Neuron (in vitro differentiated cells): ENCODE measurements around the gene ASB1.

Experiments
- H2AFZ ChIP-seq: one replicate; pipeline ENCODE4 v1.6.1; 2013; ENCODE audit warnings: low read depth, mild to moderate bottlenecking, inconsistent platforms, low read length, moderate library complexity
- H3K27me3 ChIP-seq: one replicate; pipeline ENCODE4 v1.6.1; 2013; ENCODE audit warnings: low read length; ENCODE audit not compliant: insufficient read depth
- H3K36me3 ChIP-seq: one replicate; pipeline ENCODE4 v1.6.1; 2013; ENCODE audit warnings: low read length; ENCODE audit not compliant: insufficient read depth
- H3K4me1 ChIP-seq: one replicate; pipeline ENCODE4 v1.6.1; 2013; ENCODE audit warnings: low read length; ENCODE audit not compliant: insufficient read depth
- H3K4me3 ChIP-seq: 2 replicates; pipeline ENCODE4 v1.5.1; 2013; ENCODE audit warnings: mild to moderate bottlenecking, low read length, moderate library complexity
- H3K9me3 ChIP-seq: one replicate; pipeline ENCODE4 v1.6.1; 2013; ENCODE audit warnings: low read length

ASB1 gene

GRCh38 chr2:238408615-238409340 is 17.9 kb upstream of the ASB1 start:
- Histone ChIP-seq H3K9me3 (no peaks in the 10 kb centered on the region), H2AFZ (no peak overlapping the region), H3K27me3 (no peaks in the 10 kb centered on the region), H3K4me1 (no peaks in the 10 kb centered on the region), H3K4me3 (no peak overlapping the region), H3K36me3 (no peaks in the 10 kb centered on the region)

GRCh38 chr2:238409341-238410199 is 17.2 kb upstream of the ASB1 start:
- no peaks in the 10 kb centered on the region for H3K4me1 ChIP-seq
- H2AFZ ChIP-seq, result no peak overlapping the region
- no peaks in the 10 kb centered on the region for H3K27me3 ChIP-seq
- no peak overlapping the region for H3K4me3 ChIP-seq
- no peaks in the 10 kb centered on the region for H3K9me3 ChIP-seq
- no peaks in the 10 kb centered on the region for H3K36me3 ChIP-seq

- H3K4me3 ChIP-seq, result no peak overlapping the region
- no peak overlapping the region for H2AFZ ChIP-seq
- no peaks in the 10 kb centered on the region for H3K4me1 ChIP-seq
- H3K36me3 ChIP-seq, result no peaks in the 10 kb centered on the region
- peaks cover 12% of the 10 kb centered on the region for H3K9me3 ChIP-seq
- H3K27me3 ChIP-seq, result no peaks in the 10 kb centered on the region
These were observed 14.5 kb upstream of the ASB1 start for GRCh38 chr2:238412067-238412767.

GRCh38 chr2:238413368-238413767 is 13.4 kb upstream of the ASB1 start:
- Histone ChIP-seq H3K4me1 (no peaks in the 10 kb centered on the region), H3K36me3 (no peaks in the 10 kb centered on the region), H3K4me3 (no peak overlapping the region), H2AFZ (no peak overlapping the region), H3K27me3 (no peaks in the 10 kb centered on the region), H3K9me3 (peaks cover 12% of the 10 kb centered on the region)

GRCh38 chr2:238415036-238415764 is 11.5 kb upstream of the ASB1 start:
- Histone ChIP-seq H3K27me3 (no peaks in the 10 kb centered on the region), H3K4me3 (no peak overlapping the region), H2AFZ (no peak overlapping the region), H3K4me1 (no peaks in the 10 kb centered on the region), H3K36me3 (no peaks in the 10 kb centered on the region), H3K9me3 (peaks cover 12% of the 10 kb centered on the region)

GRCh38 chr2:238415893-238416292 is 10.8 kb upstream of the ASB1 start:
- Histone ChIP-seq H3K4me1 (peaks cover 6% of the 10 kb centered on the region), H2AFZ (no peak overlapping the region), H3K27me3 (no peaks in the 10 kb centered on the region), H3K9me3 (peaks cover 12% of the 10 kb centered on the region), H3K4me3 (no peak overlapping the region), H3K36me3 (no peaks in the 10 kb centered on the region)

- Histone ChIP-seq H3K4me3 (no peak overlapping the region), H2AFZ (no peak overlapping the region), H3K9me3 (peaks cover 12% of the 10 kb centered on the region), H3K36me3 (no peaks in the 10 kb centered on the region), H3K27me3 (no peaks in the 10 kb centered on the region), H3K4me1 (peaks cover 12% of the 10 kb centered on the region)
These were observed 8.3 kb upstream of the ASB1 start for GRCh38 chr2:238418196-238418998.

GRCh38 chr2:238418999-238419546 is 7.7 kb upstream of the ASB1 start:
- Histone ChIP-seq H3K9me3 (peaks cover 12% of the 10 kb centered on the region), H3K4me3 (no peak overlapping the region), H3K36me3 (no peaks in the 10 kb centered on the region), H3K4me1 (peaks cover 12% of the 10 kb centered on the region), H3K27me3 (no peaks in the 10 kb centered on the region), H2AFZ (no peak overlapping the region)

- H3K36me3 ChIP-seq, result no peaks in the 10 kb centered on the region
- H3K4me3 ChIP-seq, result no peak overlapping the region
- H3K4me1 ChIP-seq, result peaks cover 12% of the 10 kb centered on the region
- peaks cover 8% of the 10 kb centered on the region for H3K9me3 ChIP-seq
- H2AFZ ChIP-seq, result no peak overlapping the region
- no peaks in the 10 kb centered on the region for H3K27me3 ChIP-seq
These were observed 6.3 kb upstream of the ASB1 start for GRCh38 chr2:238420442-238420841.

GRCh38 chr2:238420878-238421694 is 5.6 kb upstream of the ASB1 start:
- no peaks in the 10 kb centered on the region for H3K27me3 ChIP-seq
- no peak overlapping the region for H2AFZ ChIP-seq
- peaks cover 3% of the 10 kb centered on the region for H3K9me3 ChIP-seq
- H3K36me3 ChIP-seq, result no peaks in the 10 kb centered on the region
- H3K4me3 ChIP-seq, result no peak overlapping the region
- H3K4me1 ChIP-seq, result peaks cover 17% of the 10 kb centered on the region

GRCh38 chr2:238421695-238422035 is 5.1 kb upstream of the ASB1 start:
- no peaks in the 10 kb centered on the region for H3K36me3 ChIP-seq
- H3K4me3 ChIP-seq, result no peak overlapping the region
- H2AFZ ChIP-seq, result no peak overlapping the region
- peaks cover 20% of the 10 kb centered on the region for H3K4me1 ChIP-seq
- H3K9me3 ChIP-seq, result no peaks in the 10 kb centered on the region
- H3K27me3 ChIP-seq, result no peaks in the 10 kb centered on the region
